T-helper 2 cell treated with Interferon-gamma antibody and Interleukin-4, amounts not matched to agents 100 ng/mL and 5 ng/mL, for 36 hours (primary cell): ENCODE measurements around the gene ROMO1. TPM values are rescaled to one million over a fixed set of nuclear protein-coding genes. Genes with fewer than 3 reads are reported as not detected.
"Not testable (repeated sequence)": the region's sequence is repeated elsewhere in the genome, so short reads cannot be mapped to it uniquely, and the experiment has no call there.

ENCODE experiments used
- intact Hi-C: fragments of 100-400 bp; cut with micrococcal nuclease; formaldehyde crosslinking; loops from one replicate; pipeline ENCODE4 v1.15.1; 2023
- total RNA-seq: library from RNA; stranded (reverse); gene quantifications from 2 replicates; pipeline ENCODE4 v1.2.3, GENCODE V29; 2022

The ROMO1 gene
- total RNA-seq, 1 donor from 2014 or later = 98.1 TPM

- intact Hi-C loops = no loop called here
Measured at GRCh38 chr20:35680452-35681183, 18.6 kb upstream of the ROMO1 start.

GRCh38 chr20:35681960-35682359, 17.2 kb upstream of the ROMO1 start:
- intact Hi-C loops = no loop called here

- intact Hi-C loops = not testable (repeated sequence)
Measured at GRCh38 chr20:35685368-35685767, 13.8 kb upstream of the ROMO1 start.

- intact Hi-C loops = not testable (repeated sequence)
Measured at GRCh38 chr20:35686872-35687271, 12.3 kb upstream of the ROMO1 start.

GRCh38 chr20:35690265-35690664, 8.9 kb upstream of the ROMO1 start:
- intact Hi-C loops = no loop called here

GRCh38 chr20:35695245-35695749, 3.9 kb upstream of the ROMO1 start:
- intact Hi-C loops = no loop called here

- intact Hi-C loops = no loop called here
Measured at GRCh38 chr20:35695978-35696377, 3.2 kb upstream of the ROMO1 start.

GRCh38 chr20:35697696-35698297, 1.4 kb upstream of the ROMO1 start:
- intact Hi-C loops = loop anchor here (2.0 kb wide), 2 partner anchors 45 to 243 kb away; partner anchors contain the start of genes CEP250 and RBM39

GRCh38 chr20:35698298-35699126, 693 bp upstream of the ROMO1 start:
- intact Hi-C loops = loop anchor here (1.0 to 2.0 kb wide), 4 partner anchors 34 to 244 kb away; partner anchors contain the start of genes CEP250, CPNE1, RBM12 and RBM39

- intact Hi-C loops = loop anchor here (1.0 to 2.0 kb wide), 4 partner anchors 36 to 245 kb away; partner anchors contain the start of genes CEP250, CPNE1, RBM12 and RBM39
Measured at GRCh38 chr20:35699957-35700624, 886 bp downstream of the ROMO1 start.

GRCh38 chr20:35700625-35701148, 1.5 kb downstream of the ROMO1 start:
- intact Hi-C loops = no loop called here

- intact Hi-C loops = no loop called here
Measured at GRCh38 chr20:35702051-35702823, 3.0 kb downstream of the ROMO1 start.

- intact Hi-C loops = no loop called here
Measured at GRCh38 chr20:35702824-35703695, 3.9 kb downstream of the ROMO1 start.

GRCh38 chr20:35704514-35705261, 5.5 kb downstream of the ROMO1 start:
- intact Hi-C loops = no loop called here

- intact Hi-C loops = not testable (repeated sequence)
Measured at GRCh38 chr20:35705894-35706293, 6.7 kb downstream of the ROMO1 start.

- intact Hi-C loops = not testable (repeated sequence)
Measured at GRCh38 chr20:35706591-35707529, 7.7 kb downstream of the ROMO1 start.

- intact Hi-C loops = no loop called here
Measured at GRCh38 chr20:35708502-35708901, 9.3 kb downstream of the ROMO1 start.
